A549 treated with AZD2906 at 1 μM for 4 hours (cell line): ENCODE measurements around the gene NCCRP1. TPM values are rescaled to one million over a fixed set of nuclear protein-coding genes. Genes with fewer than 3 reads are reported as not detected.

Experiments
- total RNA-seq: library from RNA; stranded (reverse); fragments of 200-300 nt; extraction: Qiagen RNA extraction; gene quantifications from 5 replicates; pipeline ENCODE4 v1.2.3, GENCODE V29; 2022

Gene NCCRP1
- total RNA-seq = 1.0 to 2.0 TPM (median 1.4 TPM) in 5 replicates

GRCh38 chr19:39196860-39197562 is at the start of gene NCCRP1:
Gene NCCRP1, plus strand, starts transcription at chr19:39196964. Its CDS starts 19 bp downstream, at chr19:39196983.

GRCh38 chr19:39203372-39204341 is 6.9 kb downstream of the NCCRP1 start, which contains the start of gene SYCN:
Gene SYCN, minus strand, starts transcription at chr19:39204263. Its CDS starts 9 bp downstream, at chr19:39204254.

GRCh38 chr19:39244410-39245100 is 47.8 kb downstream of the NCCRP1 start, which contains the start of gene IFNL3:
Gene IFNL3, minus strand, starts transcription at chr19:39245006. Its CDS starts 39 bp downstream, at chr19:39244967.

GRCh38 chr19:39248806-39249205 is 52.0 kb downstream of the NCCRP1 start, which contains the start of gene IFNL4:
Gene IFNL4, minus strand, starts transcription at chr19:39248856.

Other genes starting within 250 kb of the NCCRP1 start
- gene FBXO17, start 221.2 kb upstream of the NCCRP1 start, total RNA-seq = 62.2 to 79.7 TPM (median 78.0 TPM) in 5 replicates
- gene FBXO27, start 164.4 kb upstream of the NCCRP1 start, total RNA-seq = 2.8 to 5.9 TPM (median 4.2 TPM) in 5 replicates
- gene ACP7, start 112.6 kb upstream of the NCCRP1 start, total RNA-seq = 0.05 to 0.10 TPM (median 0.05 TPM) in 4 of 5 replicates, not detected in the other
- gene PAK4, start 71.2 kb upstream of the NCCRP1 start, total RNA-seq = 94.0 to 118 TPM (median 111 TPM) in 5 replicates
- gene SYCN, start 7.3 kb downstream of the NCCRP1 start, total RNA-seq = not detected in 5 replicates
- gene IFNL3, start 48.0 kb downstream of the NCCRP1 start, total RNA-seq = not detected in 5 replicates
- gene IFNL4, start 51.9 kb downstream of the NCCRP1 start, total RNA-seq = not detected in 5 replicates
- not detected in 5 replicates for gene IFNL2, start 71.4 kb downstream of the NCCRP1 start, total RNA-seq
- gene IFNL1, start 99.4 kb downstream of the NCCRP1 start, total RNA-seq = 0.11 TPM in 1 of 5 replicates, not detected in the others
- 7.1 to 10.3 TPM (median 9.5 TPM) in 5 replicates for gene LRFN1, start 123.9 kb downstream of the NCCRP1 start, total RNA-seq
- gene GMFG, start 139.1 kb downstream of the NCCRP1 start, total RNA-seq = 0.27 to 0.55 TPM (median 0.44 TPM) in 5 replicates
- 118 to 175 TPM (median 163 TPM) in 5 replicates for gene SAMD4B, start 145.5 kb downstream of the NCCRP1 start, total RNA-seq
- 73.9 to 76.7 TPM (median 75.8 TPM) in 5 replicates for gene PAF1, start 194.1 kb downstream of the NCCRP1 start, total RNA-seq
- 72.3 to 77.0 TPM (median 74.1 TPM) in 5 replicates for gene MED29, start 194.4 kb downstream of the NCCRP1 start, total RNA-seq
- 193 to 296 TPM (median 229 TPM) in 5 replicates for gene ZFP36, start 209.9 kb downstream of the NCCRP1 start, total RNA-seq
- gene PLEKHG2, start 215.7 kb downstream of the NCCRP1 start, total RNA-seq = 81.1 to 117 TPM (median 104 TPM) in 5 replicates
- gene RPS16, start 239.0 kb downstream of the NCCRP1 start, total RNA-seq = 6,355 to 7,942 TPM (median 7,642 TPM) in 5 replicates
- gene SUPT5H, start 248.6 kb downstream of the NCCRP1 start, total RNA-seq = 171 to 194 TPM (median 177 TPM) in 5 replicates